Liver (tissue), 9 donors: ENCODE data around the gene CHN2. TPM values are rescaled to one million over a fixed set of nuclear protein-coding genes. Genes with fewer than 3 reads are reported as not detected.

Experiments
- DNase-seq: peaks from one replicate; pipeline ENCODE4 v3.0.0-alpha.2; 2017; ENCODE audit warnings: low spot score
- H3K27ac ChIP-seq, 2 donors: one replicate each; pipeline ENCODE4 v1.7.0; 2013; ENCODE audit warnings: inconsistent platforms in 2 of 2, low read length in 2 of 2, control low read depth in 1 of 2, low read depth in 1 of 2, mild to moderate bottlenecking in 1 of 2
- H3K27me3 ChIP-seq, 4 donors: one replicate each; pipeline versions ENCODE4 v1.6.1 to v1.7.0; 2013; ENCODE audit warnings: low read length in 3 of 4, inconsistent platforms in 1 of 4, mild to moderate bottlenecking in 1 of 4, moderate library complexity in 1 of 4; ENCODE audit not compliant: control insufficient read depth in 4 of 4, insufficient read depth in 4 of 4
- H3K36me3 ChIP-seq, 4 donors: one replicate each; pipeline versions ENCODE4 v1.6.1 to v1.7.0; 2013; ENCODE audit warnings: low read length in 3 of 4, mild to moderate bottlenecking in 3 of 4, low read depth in 1 of 4, moderate library complexity in 1 of 4; ENCODE audit not compliant: control insufficient read depth in 4 of 4, insufficient read depth in 3 of 4
- H3K4me1 ChIP-seq, 4 donors: one replicate each; pipeline versions ENCODE4 v1.6.1 to v1.7.0; 2013; ENCODE audit warnings: low read length in 3 of 4, mild to moderate bottlenecking in 3 of 4, moderate library complexity in 1 of 4; ENCODE audit not compliant: control insufficient read depth in 4 of 4, insufficient read depth in 4 of 4
- H3K4me3 ChIP-seq, 3 donors: one replicate each; pipeline versions ENCODE4 v1.6.1 to v1.7.0; 2013; ENCODE audit warnings: low read length in 3 of 3, control low read depth in 1 of 3, low read depth in 1 of 3, mild to moderate bottlenecking in 1 of 3
- H3K9ac ChIP-seq, 2 donors: one replicate each; pipeline ENCODE4 v1.7.0; 2013; ENCODE audit warnings: low read length in 2 of 2, mild to moderate bottlenecking in 2 of 2, moderate library complexity in 2 of 2, control low read depth in 1 of 2, low read depth in 1 of 2
- H3K9me3 ChIP-seq, 4 donors: one replicate each; pipeline versions ENCODE4 v1.6.1 to v1.7.0; 2013; ENCODE audit warnings: low read length in 3 of 4; ENCODE audit not compliant: control insufficient read depth in 4 of 4
- CTCF ChIP-seq: fragments of 150-350 bp; IDR thresholded peaks from 2 replicates; pipeline ENCODE4 v1.5.1; 2017; ENCODE audit warnings: improper control_type of control experiment, low read depth, low read length; ENCODE audit not compliant: missing input control
- JUND ChIP-seq, 2 donors: IDR thresholded peaks; 2 replicates each; pipeline ENCODE4 v1.6.1; 2016; ENCODE audit warnings: antibody characterized with exemption in 2 of 2
- RAD21 ChIP-seq, 2 donors: IDR thresholded peaks; 2 replicates each; pipeline ENCODE4 v1.6.1; 2016; ENCODE audit warnings: antibody characterized with exemption in 2 of 2, mild to moderate bottlenecking in 2 of 2
- REST ChIP-seq: IDR thresholded peaks from 2 replicates; pipeline ENCODE4 v1.6.1; 2016; ENCODE audit warnings: antibody characterized with exemption, mild to moderate bottlenecking
- RXRA ChIP-seq, 2 donors: IDR thresholded peaks; 2 replicates each; pipeline ENCODE4 v1.6.1; 2017 to 2018; ENCODE audit warnings: antibody characterized with exemption in 2 of 2, mild to moderate bottlenecking in 1 of 2
- SP1 ChIP-seq: IDR thresholded peaks from 2 replicates; pipeline ENCODE4 v1.6.1; 2018; ENCODE audit warnings: antibody characterized with exemption, mild to moderate bottlenecking
- YY1 ChIP-seq: IDR thresholded peaks from 2 replicates; pipeline ENCODE4 v1.6.1; 2016; ENCODE audit warnings: antibody characterized with exemption, mild to moderate bottlenecking
- ZBTB33 ChIP-seq: IDR thresholded peaks from 2 replicates; pipeline ENCODE4 v1.6.1; 2016; ENCODE audit warnings: antibody characterized with exemption
- WGBS: extraction: QIAGEN DNeasy Blood & Tissue Kit; methylation state at CpG from one replicate; pipeline ENCODE4 v1.1.7; 2013; 5-methylcytosine and 5-hydroxymethylcytosine counted together
- polyA plus RNA-seq, 2 donors: library from polyadenylated mRNA; stranded (reverse) in 1 of 2; unstranded in 1 of 2; fragments of 200-250 nt in 1 of 2; fragments of >200 nt in 1 of 2; fragmentation: Nextera tagmentation in 1 of 2; extraction: Ambion mirVana in 1 of 2; gene quantifications; one replicate each; pipeline versions ENCODE4 v1.2.1 to v1.2.3, GENCODE V29; 2013 to 2015
- total RNA-seq, 2 donors: library from RNA; depleted of rRNA; stranded (reverse); fragments of >200 nt; gene quantifications; one replicate each; pipeline ENCODE4 v1.2.3, GENCODE V29; 2014
- TF ChIP-seq, protein P1 (sequence below): IDR thresholded peaks from 2 replicates; pipeline ENCODE4 v1.6.1; 2016; ENCODE audit warnings: antibody characterized with exemption
- donor health status: healthy.
- donor health status: healthy.
- donor health status: healthy.
- donor health status: healthy.
- donor health status: healthy.

CHN2 gene
- total and polyA plus RNA-seq, 4 donors, result 8.3 to 25.4 (median 17.8) TPM

- WGBS, result 79% methylated on average over 1 of the region's 1 CpG
These were observed 249.0 kb downstream of the CHN2 start for GRCh38 chr7:29443552-29443951.

DNA sequence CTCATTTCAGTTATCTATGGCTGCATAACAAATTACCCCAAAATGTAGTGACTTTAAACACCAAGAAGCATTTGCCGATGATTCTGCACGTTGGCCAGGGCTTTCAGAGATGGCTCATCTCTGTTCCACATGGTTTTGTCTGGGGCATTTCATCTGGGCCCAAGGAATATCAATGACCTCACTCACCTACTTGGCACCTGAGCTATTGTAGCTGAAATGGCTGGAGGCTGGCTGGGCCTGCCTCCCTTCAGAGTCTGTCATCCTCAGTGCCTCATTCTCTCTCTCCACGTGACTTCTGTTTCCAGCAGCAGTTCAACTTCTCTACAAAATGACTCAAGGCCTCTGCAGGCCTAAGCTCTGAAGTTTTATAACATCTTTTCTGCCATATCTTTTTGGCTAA is 249.7 kb downstream of the CHN2 start:
- peaks cover 0 to 6% (median 2%) of the 10 kb centered on the region in 4 donors for H3K4me1 ChIP-seq
- H3K36me3 ChIP-seq, result no peaks in the 10 kb centered on the region
- no peak overlapping the region for H3K27ac ChIP-seq
- no peak for TF ChIP-seq JUND (IDR thresholded peaks at IDR 0.05)
- TF ChIP-seq, protein P1, sequence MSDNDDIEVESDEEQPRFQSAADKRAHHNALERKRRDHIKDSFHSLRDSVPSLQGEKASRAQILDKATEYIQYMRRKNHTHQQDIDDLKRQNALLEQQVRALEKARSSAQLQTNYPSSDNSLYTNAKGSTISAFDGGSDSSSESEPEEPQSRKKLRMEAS, result no peak
- TF ChIP-seq YY1, result no peak
- TF ChIP-seq CTCF, result no peak
- TF ChIP-seq RXRA (IDR thresholded peaks at IDR 0.05), result no peak
- TF ChIP-seq ZBTB33, result no peak
- TF ChIP-seq REST, result no peak
- TF ChIP-seq RAD21 (IDR thresholded peaks at IDR 0.05), result no peak
- DNase-seq, result no peak
- WGBS, result 96% methylated on average over 3 of the region's 3 CpGs
- H3K9me3 ChIP-seq, result no peaks in the 10 kb centered on the region
- no peak overlapping the region for H3K4me3 ChIP-seq
- no peaks in the 10 kb centered on the region for H3K27me3 ChIP-seq
- no peak overlapping the region for H3K9ac ChIP-seq

More at GRCh38 chr7:29443552-29443951, 249.0 kb downstream of the CHN2 start:
- Histone ChIP-seq H3K36me3 (no peaks in the 10 kb centered on the region), H3K9me3 (no peaks in the 10 kb centered on the region), H3K4me1 (peaks cover 0 to 6% (median 2%) of the 10 kb centered on the region in 4 donors), H3K4me3 (no peak overlapping the region), H3K9ac (no peak overlapping the region), H3K27me3 (no peaks in the 10 kb centered on the region), H3K27ac (no peak overlapping the region)
- DNase-seq, result no peak
- TF ChIP-seq SP1, result no peak
- TF ChIP-seq REST, result no peak
